Activated naive CD4-positive, alpha-beta T cell treated with anti-CD3 and anti-CD28 coated beads, Interleukin-2, amount 50 U/mL, for 72 hours (primary cell): ENCODE data around the gene GRM5. TPM values are rescaled to one million over a fixed set of nuclear protein-coding genes. Genes with fewer than 3 reads are reported as not detected.
"Not testable (repeated sequence)": the region's sequence is repeated elsewhere in the genome, so short reads cannot be mapped to it uniquely, and the experiment has no call there.

ENCODE experiments used
- ATAC-seq, 2 donors: fragments of 150-1000 bp; cut with Tn5 transposase; 2 replicates each; pipeline ENCODE4 v1.10.0; 2021; ENCODE audit warnings: mild to moderate bottlenecking in 2 of 2, moderate library complexity in 2 of 2
- DNase-seq, 2 donors: peaks; one replicate each; pipeline ENCODE4 v3.0.0; 2021 to 2022; ENCODE audit warnings: low spot score in 2 of 2
- H3K27ac Mint-ChIP-seq, 2 donors: one replicate each; pipeline ENCODE4 v1.8.0; 2022; ENCODE audit warnings: mild to moderate bottlenecking in 2 of 2, mixed read lengths in 2 of 2
- H3K36me3 Mint-ChIP-seq, 2 donors: one replicate each; pipeline ENCODE4 v1.8.0; 2022; ENCODE audit warnings: mixed read lengths in 2 of 2
- H3K9me3 Mint-ChIP-seq, 2 donors: one replicate each; pipeline ENCODE4 v1.8.0; 2022; ENCODE audit warnings: mixed read lengths in 2 of 2
- total RNA-seq, 2 donors: library from RNA; stranded (reverse); gene quantifications; one replicate each; pipeline ENCODE4 v1.2.3, GENCODE V29; 2022

Gene GRM5
- total RNA-seq, 2 donors from 2014 or later = not detected

DNA sequence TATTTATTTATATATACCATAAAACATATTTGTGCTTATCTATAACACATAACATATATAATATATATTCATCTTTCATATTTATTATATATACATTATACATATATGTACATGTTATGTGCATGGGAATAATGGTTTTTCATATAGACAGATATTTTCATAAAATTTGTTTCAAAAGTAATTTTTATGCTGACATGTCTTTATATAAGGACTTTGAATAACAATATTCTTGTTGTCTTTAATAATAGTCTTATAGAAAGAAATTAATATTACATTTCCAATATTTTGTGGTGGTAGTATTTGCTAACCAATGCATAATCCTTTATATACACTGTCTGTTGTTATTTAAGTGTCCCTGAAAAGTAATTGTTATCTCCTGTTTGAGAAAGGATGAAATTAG lies 49.6 kb downstream of the GRM5 start:
- H3K27ac Mint-ChIP-seq = no peak overlapping the region
- no peaks in the 10 kb centered on the region for H3K9me3 Mint-ChIP-seq
- H3K36me3 Mint-ChIP-seq = no peaks in the 10 kb centered on the region
- DNase-seq = no peak
- no peak for ATAC-seq

DNA sequence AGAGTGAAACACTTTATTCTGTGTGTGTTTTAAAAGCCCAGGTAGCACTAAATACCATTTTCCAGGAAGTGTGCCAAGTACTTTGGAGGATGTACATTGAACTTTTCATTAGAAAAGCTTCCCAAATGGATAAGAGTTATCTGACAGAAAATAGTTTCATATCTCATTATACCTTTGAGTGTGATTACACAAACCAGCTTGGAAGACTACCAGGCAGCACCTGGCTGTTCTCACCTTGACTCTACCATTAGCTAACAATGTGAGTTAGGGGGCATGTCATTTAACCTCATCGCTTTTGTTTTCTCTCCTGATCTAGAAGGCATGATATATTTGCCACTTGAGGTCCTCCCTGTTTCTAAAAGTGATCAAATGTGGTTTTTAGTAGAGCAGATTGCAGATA lies 50.2 kb downstream of the GRM5 start:
- no peak for ATAC-seq
- Mint-ChIP-seq H3K27ac (no peak overlapping the region), H3K36me3 (no peaks in the 10 kb centered on the region), H3K9me3 (no peaks in the 10 kb centered on the region)
- DNase-seq = no peak

DNA sequence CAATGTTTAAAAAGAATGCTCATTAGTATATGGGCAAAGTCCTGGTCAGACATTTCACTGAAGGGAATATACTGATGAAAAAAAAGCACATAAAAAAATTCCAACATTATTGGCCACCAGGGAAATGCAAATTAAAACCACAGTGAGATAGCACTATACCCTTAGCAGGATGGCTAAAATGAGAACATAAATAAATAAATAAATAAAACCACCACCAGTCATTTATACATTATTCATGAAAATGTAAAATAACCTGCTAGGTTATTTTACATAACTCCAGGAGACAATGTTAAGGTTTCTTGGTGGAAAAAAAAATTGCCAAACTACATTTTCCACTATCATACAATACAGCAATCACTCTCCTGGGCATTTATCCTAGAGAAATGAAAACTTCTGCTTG lies 64.9 kb downstream of the GRM5 start:
- H3K9me3 Mint-ChIP-seq, H3K27ac Mint-ChIP-seq, ATAC-seq, DNase-seq, H3K36me3 Mint-ChIP-seq: not testable (repeated sequence)

DNA sequence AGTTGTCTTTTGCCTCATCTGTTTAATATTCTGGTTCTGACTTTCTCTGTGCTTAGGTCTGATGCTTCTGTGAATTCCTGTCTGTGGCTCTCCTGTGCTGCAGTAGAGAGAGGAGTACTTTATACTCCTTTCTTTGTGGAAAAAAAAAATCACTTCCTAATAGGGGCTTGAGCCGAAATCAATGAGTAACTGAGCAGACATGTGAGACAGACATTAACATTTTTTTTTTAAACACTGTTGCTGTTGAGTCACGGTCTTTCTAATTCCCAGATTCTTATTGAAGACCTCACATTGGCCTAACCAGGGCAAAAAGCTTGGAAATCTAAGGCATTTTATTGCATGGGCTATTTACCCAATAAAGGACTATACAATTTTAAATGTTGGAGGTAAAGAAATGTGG lies 86.1 kb downstream of the GRM5 start:
- Mint-ChIP-seq H3K27ac (no peak overlapping the region), H3K9me3 (no peaks in the 10 kb centered on the region), H3K36me3 (no peaks in the 10 kb centered on the region)
- DNase-seq = no peak
- no peak for ATAC-seq

DNA sequence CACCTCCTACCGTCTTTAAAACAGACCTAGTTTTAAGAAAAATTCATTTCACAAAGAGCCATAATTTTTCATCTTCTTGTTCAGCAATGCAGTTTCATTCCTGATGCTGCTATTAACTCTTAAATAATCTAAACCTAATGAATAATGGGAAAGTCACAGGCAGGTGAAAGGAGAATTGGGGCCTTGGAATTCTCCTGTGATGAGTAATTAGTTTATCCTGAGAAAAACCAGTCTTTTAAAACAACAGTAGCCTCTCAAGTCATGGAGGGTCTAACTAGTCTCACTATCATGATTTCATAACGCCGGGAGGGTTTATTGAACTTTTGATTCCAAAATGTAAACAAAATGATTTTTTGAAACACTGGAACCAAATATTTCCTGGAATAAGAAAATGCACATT lies 86.8 kb downstream of the GRM5 start:
- H3K9me3 Mint-ChIP-seq, ATAC-seq, H3K27ac Mint-ChIP-seq, DNase-seq, H3K36me3 Mint-ChIP-seq: not testable (repeated sequence)

DNA sequence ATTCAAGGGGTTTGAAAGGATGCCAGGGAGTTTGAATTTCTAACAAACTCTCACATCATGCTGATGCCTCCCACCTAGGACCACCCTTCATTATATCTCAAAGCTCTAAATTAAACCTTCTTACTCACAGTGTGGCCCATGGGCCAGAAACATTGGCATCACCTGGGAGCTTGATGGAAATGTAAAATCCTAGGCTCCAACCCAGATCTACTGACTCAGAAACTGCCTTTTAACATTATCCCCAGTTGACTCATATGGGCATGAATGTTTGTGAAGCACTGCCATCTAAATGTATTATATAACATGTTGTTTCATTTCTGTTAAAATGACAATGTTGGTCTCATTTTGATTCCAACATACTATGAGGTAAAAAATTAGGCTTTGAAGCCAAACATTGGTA lies 90.3 kb downstream of the GRM5 start:
- not testable (repeated sequence) for H3K36me3 Mint-ChIP-seq, DNase-seq, H3K27ac Mint-ChIP-seq, H3K9me3 Mint-ChIP-seq
- peak in 1 of 2 donors; percentile 35 for ATAC-seq

DNA sequence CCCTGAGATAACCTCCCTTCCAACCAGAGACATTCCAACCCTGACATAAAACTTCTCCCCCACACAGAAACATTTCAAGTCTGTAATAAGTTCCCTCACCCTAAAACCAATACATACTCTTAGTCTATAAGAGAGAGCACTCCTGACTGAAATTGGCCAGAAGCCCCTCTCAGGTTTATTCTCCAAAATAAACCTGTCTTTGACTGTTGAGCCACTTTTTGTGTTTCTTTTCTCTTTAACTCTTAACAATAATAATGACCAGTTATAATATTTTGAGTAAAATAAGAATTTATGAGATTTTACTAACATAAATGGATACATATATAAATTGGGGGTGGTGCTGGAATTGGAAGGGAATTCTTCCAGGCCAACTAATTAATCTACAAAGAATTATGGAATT lies 93.6 kb downstream of the GRM5 start:
- DNase-seq = no peak
- H3K36me3 Mint-ChIP-seq = no peaks in the 10 kb centered on the region
- no peak overlapping the region for H3K27ac Mint-ChIP-seq
- no peak for ATAC-seq
- peaks cover 6% of the 10 kb centered on the region in 2 donors for H3K9me3 Mint-ChIP-seq

DNA sequence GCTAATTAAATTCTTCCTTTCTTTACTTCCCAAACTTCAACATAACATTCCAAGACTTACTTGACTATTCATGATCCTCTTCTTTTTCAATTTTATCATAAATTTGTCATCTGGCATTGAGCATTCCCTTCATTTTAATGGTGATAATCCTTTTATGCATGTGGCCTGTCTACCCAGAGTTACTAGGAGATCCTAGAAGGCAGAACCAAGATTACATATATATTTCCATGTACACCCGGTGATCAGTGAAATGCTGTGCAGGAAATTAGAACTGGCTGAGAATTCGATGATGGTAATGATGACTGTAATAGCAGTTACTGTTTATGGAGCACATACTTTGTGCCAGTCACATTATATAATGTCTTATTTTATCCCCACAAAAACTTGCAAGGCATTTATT lies 104.2 kb downstream of the GRM5 start:
- not testable (repeated sequence) for H3K27ac Mint-ChIP-seq, H3K9me3 Mint-ChIP-seq, ATAC-seq, H3K36me3 Mint-ChIP-seq, DNase-seq

DNA sequence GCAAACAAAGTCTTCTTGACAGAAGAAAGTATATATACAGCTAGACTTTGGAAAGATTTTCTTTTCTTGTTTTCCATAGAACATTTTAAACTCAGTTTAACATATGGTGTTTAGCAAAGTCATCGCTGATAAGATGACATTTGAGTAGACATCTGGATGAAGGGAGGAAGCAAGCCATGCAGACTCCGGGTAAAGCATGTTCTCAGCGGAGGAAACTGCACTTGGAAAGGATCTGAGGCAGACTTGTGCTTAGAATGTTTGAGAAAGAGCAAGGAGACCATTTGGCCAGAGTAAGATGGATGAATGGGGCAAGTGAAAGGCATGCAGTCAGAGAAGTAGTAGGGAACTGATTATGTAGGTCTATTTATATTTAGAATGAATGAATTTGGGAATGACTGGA lies 105.9 kb downstream of the GRM5 start:
- not testable (repeated sequence) for H3K27ac Mint-ChIP-seq, DNase-seq, H3K36me3 Mint-ChIP-seq, ATAC-seq, H3K9me3 Mint-ChIP-seq

DNA sequence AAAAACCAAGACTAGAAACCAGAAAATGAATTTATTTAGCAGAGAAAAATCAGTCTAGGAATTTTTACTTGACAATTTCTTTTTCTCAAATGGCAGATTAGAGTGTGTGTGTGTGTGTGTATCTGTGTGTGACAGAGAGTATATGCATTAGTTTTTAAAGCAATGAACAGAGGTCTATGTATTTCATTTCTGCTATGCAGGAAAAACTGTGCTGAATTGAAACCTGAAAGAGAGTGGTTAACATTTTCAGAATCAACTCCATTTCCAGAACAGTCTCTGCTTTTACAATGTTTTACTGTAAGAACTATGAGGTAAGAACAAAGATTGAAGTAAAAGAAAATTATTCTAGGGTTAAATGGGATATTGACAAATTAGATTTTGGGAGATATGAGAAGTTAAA lies 114.8 kb downstream of the GRM5 start:
- ATAC-seq (no peak), DNase-seq (no peak)
- H3K36me3 Mint-ChIP-seq = no peaks in the 10 kb centered on the region
- H3K27ac Mint-ChIP-seq = no peak overlapping the region
- no peaks in the 10 kb centered on the region for H3K9me3 Mint-ChIP-seq

DNA sequence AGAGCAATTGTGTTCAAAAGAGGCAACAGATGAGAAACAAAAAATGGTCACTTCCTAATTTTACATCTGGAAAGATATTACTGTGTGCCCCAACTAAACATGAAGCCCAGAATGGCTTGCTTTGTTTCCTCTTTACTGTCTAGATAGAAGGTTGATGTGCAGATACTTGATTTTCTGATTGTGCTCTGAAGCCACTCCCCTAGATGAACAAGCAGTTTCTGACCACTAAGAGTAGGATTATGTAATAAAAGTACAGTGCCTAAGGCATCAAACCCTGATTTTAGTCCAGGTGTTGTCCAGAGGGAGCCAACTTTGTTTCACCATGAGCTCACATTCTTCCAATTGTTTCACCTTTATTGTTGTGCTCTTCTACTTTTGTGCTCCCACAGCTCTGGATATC lies 116.9 kb downstream of the GRM5 start:
- not testable (repeated sequence) for H3K36me3 Mint-ChIP-seq, DNase-seq, H3K27ac Mint-ChIP-seq, ATAC-seq, H3K9me3 Mint-ChIP-seq

DNA sequence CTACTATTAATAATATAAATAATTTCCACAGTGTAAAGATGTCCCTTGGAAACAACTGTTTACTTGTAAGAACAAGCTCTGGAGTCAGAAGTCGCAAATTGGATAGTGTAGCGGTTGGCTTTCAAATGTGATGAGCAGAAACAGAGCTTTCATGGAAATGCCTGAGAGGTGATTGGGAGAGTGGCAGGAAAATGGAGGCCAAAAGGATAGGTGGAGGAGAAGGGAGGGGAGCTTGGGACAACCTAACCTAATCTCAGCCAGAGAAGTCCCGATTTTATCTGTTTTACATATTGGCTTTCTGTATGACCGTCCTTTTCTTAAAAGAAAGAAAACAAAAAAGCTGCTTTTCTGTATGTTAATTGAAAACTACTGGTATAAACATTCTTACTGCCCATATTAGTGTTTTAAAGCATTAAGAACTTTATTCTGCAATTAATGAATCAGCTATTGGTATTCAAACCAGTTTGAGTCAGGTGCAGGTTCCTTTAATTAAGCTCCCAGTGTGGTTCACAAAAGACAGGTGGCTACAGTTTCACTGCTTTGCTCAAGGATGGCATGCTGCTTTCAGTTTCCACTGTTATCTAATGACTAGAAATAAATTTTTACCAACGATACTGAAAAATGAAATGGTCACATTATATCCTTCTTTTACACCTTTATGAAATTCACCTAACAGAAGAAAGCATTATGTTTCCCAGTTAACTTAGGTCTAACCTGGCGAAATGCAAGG lies 117.8 kb downstream of the GRM5 start:
- H3K9me3 Mint-ChIP-seq, H3K27ac Mint-ChIP-seq, ATAC-seq, DNase-seq, H3K36me3 Mint-ChIP-seq: not testable (repeated sequence)

DNA sequence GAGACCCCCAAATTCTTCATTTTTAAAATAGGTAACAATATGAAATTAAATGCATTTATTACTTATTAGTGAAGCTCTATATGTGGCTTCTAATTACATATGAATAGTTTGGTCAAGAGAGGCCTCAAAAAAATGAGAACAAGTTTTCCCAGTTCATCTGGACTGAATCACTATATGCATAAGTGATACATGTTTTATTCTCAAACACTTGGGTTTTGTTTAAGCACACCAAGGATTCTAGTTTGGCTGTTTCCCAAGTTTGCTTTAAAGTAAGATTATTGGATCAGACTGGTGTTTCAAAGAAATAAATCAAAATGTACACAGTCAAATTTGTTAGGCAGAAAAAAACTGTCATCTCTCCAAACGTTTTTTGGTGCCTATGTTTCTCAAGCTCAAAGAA lies 136.1 kb downstream of the GRM5 start:
- DNase-seq, ATAC-seq, H3K27ac Mint-ChIP-seq, H3K9me3 Mint-ChIP-seq, H3K36me3 Mint-ChIP-seq: not testable (repeated sequence)

DNA sequence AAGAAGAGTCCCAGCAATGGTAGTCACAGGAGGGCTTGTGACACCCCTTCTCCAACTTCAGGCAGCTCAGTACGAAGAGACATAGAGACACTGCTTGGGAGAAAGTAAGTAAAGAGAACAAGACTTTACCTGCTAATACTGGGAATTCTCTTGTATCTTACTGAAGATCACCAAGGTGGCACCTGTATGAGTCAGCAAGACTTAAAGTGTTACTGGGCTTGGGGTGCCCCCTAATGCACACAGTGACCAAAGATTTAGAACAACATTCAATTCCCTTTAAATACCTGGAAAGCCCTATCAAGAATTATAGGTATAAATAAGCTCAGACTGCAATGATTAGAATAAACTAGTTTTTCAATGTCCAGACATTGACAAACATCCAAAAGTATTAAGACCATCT lies 148.7 kb downstream of the GRM5 start:
- not testable (repeated sequence) for DNase-seq, H3K9me3 Mint-ChIP-seq, H3K27ac Mint-ChIP-seq, H3K36me3 Mint-ChIP-seq, ATAC-seq

DNA sequence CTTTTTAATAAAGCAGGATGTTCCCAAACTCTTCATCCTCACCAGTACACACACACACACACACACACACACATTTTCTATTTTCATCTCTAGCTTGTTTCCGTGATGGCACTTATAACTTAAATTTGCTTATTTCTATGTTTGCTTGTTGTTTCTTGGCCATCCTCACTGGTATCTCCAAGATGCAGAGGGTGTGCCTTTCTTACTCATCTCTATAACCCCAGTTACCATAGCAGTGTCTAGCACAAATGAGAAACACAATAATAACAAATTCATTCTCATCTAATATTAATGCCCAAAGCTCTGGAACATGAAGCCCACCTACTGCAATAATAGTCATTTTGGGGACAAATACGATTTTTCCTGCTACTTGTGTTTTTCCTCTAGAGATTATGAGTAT lies 156.3 kb downstream of the GRM5 start:
- H3K27ac Mint-ChIP-seq = no peak overlapping the region
- H3K36me3 Mint-ChIP-seq = no peaks in the 10 kb centered on the region
- DNase-seq (no peak), ATAC-seq (no peak)
- H3K9me3 Mint-ChIP-seq = no peaks in the 10 kb centered on the region

DNA sequence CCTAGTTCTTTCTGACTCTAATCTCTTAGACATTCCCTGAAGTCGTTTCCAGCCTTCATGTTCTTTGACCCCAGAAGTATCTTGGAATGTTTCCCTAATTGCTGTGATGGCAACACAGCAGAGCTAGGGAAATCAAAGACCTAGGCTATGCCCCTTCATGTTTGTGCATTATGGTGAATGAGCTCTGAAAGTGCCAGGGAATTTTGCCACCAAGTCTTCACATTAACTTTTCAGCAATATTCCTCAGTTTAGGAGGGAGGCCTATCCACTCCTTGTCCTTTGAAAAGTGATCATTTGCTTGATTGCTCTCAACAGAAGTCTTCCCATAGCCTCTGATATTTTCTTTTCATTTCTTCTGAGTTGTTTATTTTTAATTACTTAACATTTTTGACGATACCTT lies 164.3 kb downstream of the GRM5 start:
- ATAC-seq, H3K36me3 Mint-ChIP-seq, H3K9me3 Mint-ChIP-seq, H3K27ac Mint-ChIP-seq, DNase-seq: not testable (repeated sequence)

DNA sequence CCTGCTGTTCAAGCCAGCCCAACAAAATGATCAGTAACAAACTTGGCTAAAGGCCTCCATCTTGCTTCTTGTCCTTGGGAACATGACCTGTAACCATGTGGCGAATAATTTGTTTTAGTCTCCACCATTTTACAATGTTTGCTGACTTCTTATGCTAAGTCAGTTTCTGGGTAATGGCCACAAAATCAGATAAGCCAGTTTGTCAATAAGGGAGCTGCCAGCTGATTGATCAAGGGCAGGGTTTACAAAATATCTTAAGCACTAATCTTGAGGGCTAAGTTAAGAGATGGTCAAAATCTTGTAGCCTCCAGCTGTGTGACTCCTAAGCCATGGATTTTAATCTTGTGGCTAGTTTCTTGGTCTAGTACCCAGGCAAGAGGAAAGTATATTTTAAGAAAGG lies 176.9 kb downstream of the GRM5 start:
- DNase-seq, ATAC-seq, H3K27ac Mint-ChIP-seq: not testable (repeated sequence)
- peaks cover 32% of the 10 kb centered on the region in 2 donors for H3K36me3 Mint-ChIP-seq
- peaks cover 23 to 24% of the 10 kb centered on the region in 2 donors for H3K9me3 Mint-ChIP-seq

DNA sequence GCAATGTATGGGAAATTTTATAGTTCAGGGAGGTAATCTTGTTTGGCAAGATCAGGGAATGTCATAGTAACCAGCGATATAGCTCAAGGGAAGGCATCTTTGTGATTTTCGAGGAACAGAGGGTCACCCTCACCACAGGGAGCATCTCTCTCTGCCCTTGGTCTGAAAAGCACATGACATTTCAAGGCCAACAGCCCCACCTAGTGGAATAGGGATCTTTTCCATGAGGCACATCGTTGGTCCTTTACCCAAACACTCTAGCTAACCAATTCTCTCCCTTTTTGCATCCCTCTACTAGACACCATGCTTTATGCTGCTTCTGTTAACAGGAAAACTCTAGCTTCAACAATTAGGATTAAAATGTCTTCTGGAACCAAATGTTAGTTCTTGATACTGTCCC lies 179.0 kb downstream of the GRM5 start:
- DNase-seq = peak in 1 of 2 donors; percentile 42
- peaks cover 31 to 32% of the 10 kb centered on the region in 2 donors for H3K9me3 Mint-ChIP-seq
- no peak for ATAC-seq
- H3K27ac Mint-ChIP-seq = no peak overlapping the region
- peaks cover 41 to 42% of the 10 kb centered on the region in 2 donors for H3K36me3 Mint-ChIP-seq
